ENCODE measurements around the gene BTF3.

The BTF3 gene

GRCh38 chr5:73542020-73542419 is 43.8 kb downstream of the BTF3 start:
- Histone ChIP-seq H3K18ac (ENCODE audit: low read length) (no peak overlapping the region), H2AFZ (ENCODE audit: insufficient read depth, low read length, poor library complexity) (no peak overlapping the region), H4K91ac (ENCODE audit: low read depth, low read length) (no peak overlapping the region), H2AK5ac (ENCODE audit: low read length) (no peak overlapping the region), H2BK12ac (ENCODE audit: low read length) (no peak overlapping the region), H3K79me1 (ENCODE audit: low read length) (no peaks in the 10 kb centered on the region), H3K14ac (ENCODE audit: low read length) (no peak overlapping the region), H3K79me2 (ENCODE audit: control insufficient read depth, insufficient read depth, low read length, poor library complexity) (no peaks in the 10 kb centered on the region), H4K12ac (ENCODE audit: low read depth, low read length) (no peak overlapping the region), H2BK120ac (ENCODE audit: insufficient read depth, low read length, poor library complexity) (no peak overlapping the region), H3K4me3 (ENCODE audit: low read depth, low read length) (no peak overlapping the region), H3K4me2 (ENCODE audit: low read length) (no peak overlapping the region), H4K8ac (ENCODE audit: low read depth, low read length) (no peak overlapping the region), H3K9me3 (ENCODE audit: insufficient read depth, low read depth, low read length) (no peaks in the 10 kb centered on the region), H3K9ac (ENCODE audit: low read length) (no peak overlapping the region), H3K36me3 (ENCODE audit: control insufficient read depth in 1 of 2, insufficient read depth in 2 of 2, low read length in 2 of 2) (no peaks in the 10 kb centered on the region), H3K23ac (ENCODE audit: low read length) (no peak overlapping the region), H3K27me3 (ENCODE audit: insufficient read depth, low read length) (no peaks in the 10 kb centered on the region), H3K4ac (ENCODE audit: low read depth, low read length) (no peak overlapping the region), H2BK5ac (ENCODE audit: low read depth, low read length, poor library complexity) (no peak overlapping the region), H3K27ac (ENCODE audit: low read depth, low read length) (no peak overlapping the region), H3K4me1 (ENCODE audit: control insufficient read depth in 1 of 2, insufficient read depth in 2 of 2, low read length in 2 of 2) (no peaks in the 10 kb centered on the region)
- WGBS (ENCODE audit: extremely low coverage, insufficient coverage, insufficient read length): no CpG with 5 or more reads among the region's 4 CpGs
- DNase-seq: no peak

GRCh38 chr5:73544429-73545402 is 46.5 kb downstream of the BTF3 start:
- Histone ChIP-seq H3K14ac (ENCODE audit: low read length) (no peak overlapping the region), H2AFZ (ENCODE audit: insufficient read depth, low read length, poor library complexity) (no peak overlapping the region), H3K4ac (ENCODE audit: low read depth, low read length) (no peak overlapping the region), H3K27me3 (ENCODE audit: insufficient read depth, low read length) (no peaks in the 10 kb centered on the region), H3K79me2 (ENCODE audit: control insufficient read depth, insufficient read depth, low read length, poor library complexity) (no peaks in the 10 kb centered on the region), H4K91ac (ENCODE audit: low read depth, low read length) (no peak overlapping the region), H2AK5ac (ENCODE audit: low read length) (no peak overlapping the region), H3K9ac (ENCODE audit: low read length) (no peak overlapping the region), H4K8ac (ENCODE audit: low read depth, low read length) (no peak overlapping the region), H3K23ac (ENCODE audit: low read length) (no peak overlapping the region), H4K12ac (ENCODE audit: low read depth, low read length) (no peak overlapping the region), H3K36me3 (ENCODE audit: control insufficient read depth in 1 of 2, insufficient read depth in 2 of 2, low read length in 2 of 2) (no peaks in the 10 kb centered on the region), H2BK12ac (ENCODE audit: low read length) (no peak overlapping the region), H3K79me1 (ENCODE audit: low read length) (no peaks in the 10 kb centered on the region), H3K4me3 (ENCODE audit: low read depth, low read length) (no peak overlapping the region), H3K27ac (ENCODE audit: low read depth, low read length) (no peak overlapping the region), H3K4me1 (ENCODE audit: control insufficient read depth in 1 of 2, insufficient read depth in 2 of 2, low read length in 2 of 2) (no peaks in the 10 kb centered on the region), H2BK120ac (ENCODE audit: insufficient read depth, low read length, poor library complexity) (no peak overlapping the region), H3K9me3 (ENCODE audit: insufficient read depth, low read depth, low read length) (no peaks in the 10 kb centered on the region), H3K18ac (ENCODE audit: low read length) (no peak overlapping the region), H3K4me2 (ENCODE audit: low read length) (no peak overlapping the region), H2BK5ac (ENCODE audit: low read depth, low read length, poor library complexity) (no peak overlapping the region)
- WGBS (ENCODE audit: extremely low coverage, insufficient coverage, insufficient read length): no CpG with 5 or more reads among the region's 9 CpGs
- DNase-seq: no peak

GRCh38 chr5:73545403-73545779 is 47.1 kb downstream of the BTF3 start:
- no peak overlapping the region for H4K91ac ChIP-seq (ENCODE audit: low read depth, low read length)
- H4K8ac ChIP-seq (ENCODE audit: low read depth, low read length): no peak overlapping the region
- no peaks in the 10 kb centered on the region for H3K27me3 ChIP-seq (ENCODE audit: insufficient read depth, low read length)
- no peak overlapping the region for H3K27ac ChIP-seq (ENCODE audit: low read depth, low read length)
- H2AK5ac ChIP-seq (ENCODE audit: low read length): no peak overlapping the region
- no peak overlapping the region for H3K18ac ChIP-seq (ENCODE audit: low read length)
- H2AFZ ChIP-seq (ENCODE audit: insufficient read depth, low read length, poor library complexity): no peak overlapping the region
- no peaks in the 10 kb centered on the region for H3K79me2 ChIP-seq (ENCODE audit: control insufficient read depth, insufficient read depth, low read length, poor library complexity)
- H4K12ac ChIP-seq (ENCODE audit: low read depth, low read length): no peak overlapping the region
- no peaks in the 10 kb centered on the region for H3K79me1 ChIP-seq (ENCODE audit: low read length)
- no peak overlapping the region for H3K4ac ChIP-seq (ENCODE audit: low read depth, low read length)
- no peak overlapping the region for H2BK12ac ChIP-seq (ENCODE audit: low read length)
- H3K9me3 ChIP-seq (ENCODE audit: insufficient read depth, low read depth, low read length): no peaks in the 10 kb centered on the region
- H2BK5ac ChIP-seq (ENCODE audit: low read depth, low read length, poor library complexity): no peak overlapping the region
- H3K36me3 ChIP-seq (ENCODE audit: control insufficient read depth in 1 of 2, insufficient read depth in 2 of 2, low read length in 2 of 2): no peaks in the 10 kb centered on the region
- no peak overlapping the region for H3K4me3 ChIP-seq (ENCODE audit: low read depth, low read length)
- no peak overlapping the region for H3K4me2 ChIP-seq (ENCODE audit: low read length)
- no peak for DNase-seq
- H3K23ac ChIP-seq (ENCODE audit: low read length): no peak overlapping the region
- H3K9ac ChIP-seq (ENCODE audit: low read length): no peak overlapping the region
- no peaks in the 10 kb centered on the region for H3K4me1 ChIP-seq (ENCODE audit: control insufficient read depth in 1 of 2, insufficient read depth in 2 of 2, low read length in 2 of 2)
- no CpG with 5 or more reads among the region's 1 CpG for WGBS (ENCODE audit: extremely low coverage, insufficient coverage, insufficient read length)
- H2BK120ac ChIP-seq (ENCODE audit: insufficient read depth, low read length, poor library complexity): no peak overlapping the region
- H3K14ac ChIP-seq (ENCODE audit: low read length): no peak overlapping the region

- no peak overlapping the region for H2AK5ac ChIP-seq (ENCODE audit: low read length)
- H2BK5ac ChIP-seq (ENCODE audit: low read depth, low read length, poor library complexity): no peak overlapping the region
- H3K79me1 ChIP-seq (ENCODE audit: low read length): no peaks in the 10 kb centered on the region
- H4K91ac ChIP-seq (ENCODE audit: low read depth, low read length): no peak overlapping the region
- H3K4me1 ChIP-seq (ENCODE audit: control insufficient read depth in 1 of 2, insufficient read depth in 2 of 2, low read length in 2 of 2): no peaks in the 10 kb centered on the region
- no CpG with 5 or more reads among the region's 1 CpG for WGBS (ENCODE audit: extremely low coverage, insufficient coverage, insufficient read length)
- no peak overlapping the region for H3K4ac ChIP-seq (ENCODE audit: low read depth, low read length)
- no peak overlapping the region for H3K23ac ChIP-seq (ENCODE audit: low read length)
- no peak overlapping the region for H3K18ac ChIP-seq (ENCODE audit: low read length)
- no peak overlapping the region for H3K14ac ChIP-seq (ENCODE audit: low read length)
- H3K4me3 ChIP-seq (ENCODE audit: low read depth, low read length): no peak overlapping the region
- no peak overlapping the region for H4K8ac ChIP-seq (ENCODE audit: low read depth, low read length)
- no peak overlapping the region for H4K12ac ChIP-seq (ENCODE audit: low read depth, low read length)
- no peaks in the 10 kb centered on the region for H3K79me2 ChIP-seq (ENCODE audit: control insufficient read depth, insufficient read depth, low read length, poor library complexity)
- DNase-seq: no peak
- H2BK12ac ChIP-seq (ENCODE audit: low read length): no peak overlapping the region
- no peak overlapping the region for H2AFZ ChIP-seq (ENCODE audit: insufficient read depth, low read length, poor library complexity)
- H2BK120ac ChIP-seq (ENCODE audit: insufficient read depth, low read length, poor library complexity): no peak overlapping the region
- H3K9me3 ChIP-seq (ENCODE audit: insufficient read depth, low read depth, low read length): no peaks in the 10 kb centered on the region
- H3K27me3 ChIP-seq (ENCODE audit: insufficient read depth, low read length): no peaks in the 10 kb centered on the region
- H3K4me2 ChIP-seq (ENCODE audit: low read length): no peak overlapping the region
- no peak overlapping the region for H3K9ac ChIP-seq (ENCODE audit: low read length)
- peaks cover 5 to 7% of the 10 kb centered on the region in 2 experiments for H3K36me3 ChIP-seq (ENCODE audit: control insufficient read depth in 1 of 2, insufficient read depth in 2 of 2, low read length in 2 of 2)
- H3K27ac ChIP-seq (ENCODE audit: low read depth, low read length): no peak overlapping the region
Measured at GRCh38 chr5:73550016-73550415, 51.8 kb downstream of the BTF3 start.

Measured in trophoblast cell (in vitro differentiated cells and primary cell).